B cell (primary cell): ENCODE results near the gene SLC6A18. TPM values are rescaled to one million over a fixed set of nuclear protein-coding genes. Genes with fewer than 3 reads are reported as not detected.

Source experiments
- ATAC-seq: fragments of 200-7000 bp; cut with Tn5 transposase; one replicate; pipeline ENCODE4 v1.10.0; 2021; ENCODE audit warnings: low read depth, mild to moderate bottlenecking, moderate number of reproducible peaks, moderate library complexity
- CTCF ChIA-PET: fragments of 350-600 bp; sonication (Branson Sonifier 250); formaldehyde crosslinking; loops from one replicate; lab custom pipeline; 2021; ENCODE audit warnings: antibody characterized with exemption, inconsistent platforms; lab: Charles Lee
- POLR2A ChIA-PET: fragments of 350-600 bp; sonication (Branson Sonifier 250); formaldehyde crosslinking; loops from one replicate; lab custom pipeline; 2021; ENCODE audit warnings: antibody characterized with exemption; lab: Charles Lee
- DNase-seq: peaks from one replicate; pipeline ENCODE4 v3.0.0; 2013
- H2AFZ ChIP-seq: 2 replicates; pipeline ENCODE4 v1.6.1; 2012; ENCODE audit warnings: mild to moderate bottlenecking, low read depth, low read length; ENCODE audit not compliant: insufficient read depth, poor library complexity, severe bottlenecking
- H3K27ac ChIP-seq, 2 donors: 1 replicate in 1 of 2; 2 replicates in 1 of 2; pipeline ENCODE4 v1.5.1; 2012 to 2013; ENCODE audit warnings: low read length in 2 of 2, mild to moderate bottlenecking in 2 of 2, moderate library complexity in 1 of 2
- H3K27me3 ChIP-seq, 4 experiments: fragments of 200-600 bp in 1 of 4; sonication (generic) in 1 of 4; replicated peaks in 1 of 4; 1 replicate in 2 of 4; 2 replicates in 2 of 4; pipeline versions ENCODE4 v1.6.1 to v1.7.0; 2013 to 2016; ENCODE audit warnings: low read length in 3 of 4, mild to moderate bottlenecking in 2 of 4, mixed read lengths in 1 of 4, moderate library complexity in 1 of 4; ENCODE audit not compliant: insufficient read depth in 4 of 4, control insufficient read depth in 3 of 4; ENCODE audit errors: control extremely low read depth in 1 of 4
- H3K36me3 ChIP-seq, 2 experiments: replicated peaks in 1 of 2; 1 replicate in 1 of 2; 2 replicates in 1 of 2; pipeline versions ENCODE4 v1.6.1 to v1.7.1; 2013; ENCODE audit warnings: low read length in 1 of 2; ENCODE audit not compliant: insufficient read depth in 2 of 2, control insufficient read depth in 1 of 2; ENCODE audit errors: control extremely low read depth in 1 of 2, extremely low read depth in 1 of 2
- H3K4me1 ChIP-seq, 2 donors: fragments of 200-600 bp in 1 of 2; sonication (generic) in 1 of 2; 1 replicate in 1 of 2; 2 replicates in 1 of 2; pipeline versions ENCODE4 v1.5.1 to v1.6.1; 2013 to 2017; ENCODE audit warnings: low read length in 2 of 2; ENCODE audit not compliant: control insufficient read depth in 2 of 2, insufficient read depth in 2 of 2
- H3K4me2 ChIP-seq: replicated peaks from 2 replicates; pipeline ENCODE3; 2012; ENCODE audit warnings: mild to moderate bottlenecking, low read depth, low read length; ENCODE audit not compliant: poor library complexity, severe bottlenecking
- H3K4me3 ChIP-seq, 5 experiments: fragments of 200-600 bp in 1 of 5; sonication (generic) in 1 of 5; 1 replicate in 3 of 5; 2 replicates in 2 of 5; pipeline versions ENCODE4 v1.5.1 to v1.7.0; 2011 to 2016; ENCODE audit warnings: low read length in 4 of 5, mild to moderate bottlenecking in 4 of 5, low read depth in 2 of 5, control low read depth in 1 of 5, moderate library complexity in 1 of 5; ENCODE audit not compliant: insufficient read depth in 1 of 5; ENCODE audit errors: control extremely low read depth in 1 of 5, extremely low read depth in 1 of 5
- H3K79me2 ChIP-seq: fragments of 200-600 bp; sonication (generic); one replicate; pipeline ENCODE4 v1.6.0; 2016; ENCODE audit warnings: low read length; ENCODE audit not compliant: control insufficient read depth, insufficient read depth
- H3K9ac ChIP-seq: fragments of 200-600 bp; sonication (generic); 2 replicates; pipeline ENCODE4 v1.6.1; 2017; ENCODE audit warnings: mild to moderate bottlenecking, low read length, moderate library complexity
- H3K9me3 ChIP-seq, 3 donors: one replicate each; pipeline versions ENCODE4 v1.6.1 to v1.7.1; 2013; ENCODE audit warnings: low read length in 2 of 3; ENCODE audit not compliant: control insufficient read depth in 2 of 3, insufficient read depth in 1 of 3; ENCODE audit errors: control extremely low read depth in 1 of 3
- H4K20me1 ChIP-seq: 2 replicates; pipeline ENCODE4 v1.6.0; 2012; ENCODE audit warnings: mild to moderate bottlenecking, low read length; ENCODE audit not compliant: insufficient read depth, control insufficient read depth, poor library complexity, severe bottlenecking
- H3K27ac Mint-ChIP-seq: one replicate; pipeline ENCODE4 v1.8.0; 2021; ENCODE audit warnings: mixed read lengths
- H3K27me3 Mint-ChIP-seq: one replicate; pipeline ENCODE4 v1.8.0; 2021; ENCODE audit warnings: mixed read lengths
- H3K4me1 Mint-ChIP-seq: one replicate; pipeline ENCODE4 v1.8.0; 2021; ENCODE audit warnings: mixed read lengths
- H3K4me3 Mint-ChIP-seq: one replicate; pipeline ENCODE4 v1.8.0; 2021; ENCODE audit warnings: mixed read lengths
- H3K9me3 Mint-ChIP-seq: one replicate; pipeline ENCODE4 v1.8.0; 2022; ENCODE audit warnings: mixed read lengths; ENCODE audit not compliant: insufficient read depth
- EZH2 ChIP-seq: IDR thresholded peaks from 2 replicates; pipeline ENCODE4 v1.6.1; 2012; ENCODE audit warnings: borderline replicate concordance, low read depth, mild to moderate bottlenecking, moderate library complexity, low read length; ENCODE audit not compliant: insufficient read depth, poor library complexity, severe bottlenecking
- WGBS: methylation state at CpG from one replicate; pipeline ENCODE4 v1.1.5; 2013; ENCODE audit warnings: missing lambda C conversion rate; ENCODE audit not compliant: insufficient coverage; 5-methylcytosine and 5-hydroxymethylcytosine counted together
- intact Hi-C: fragments of 100-400 bp; cut with micrococcal nuclease; formaldehyde crosslinking; loops from one replicate; pipeline ENCODE4 v1.10.0; 2022
- polyA plus RNA-seq: library from polyadenylated mRNA; depleted of rRNA; stranded (reverse); fragments of >200 nt; gene quantifications from 2 replicates; pipeline ENCODE4 v1.2.3, GENCODE V29; 2012
- total RNA-seq, 2 donors: library from RNA; stranded (reverse); fragments of 120-200 nt in 1 of 2; gene quantifications; 1 replicate in 1 of 2; 2 replicates in 1 of 2; pipeline versions ENCODE4 v1.2.3 to v1.2.4, GENCODE V29; 2013 to 2022
- TF ChIP-seq, protein P1 (sequence below): fragments of 200-600 bp; IDR thresholded peaks from one replicate; pipeline ENCODE4 v1.8.0; 2022; ENCODE audit warnings: antibody characterized with exemption, mild to moderate bottlenecking

SLC6A18 gene
- total and polyA plus RNA-seq, 2 donors (not counting 1 experiment from before 2014, with no cell fraction given) = not detected

- H3K27me3 Mint-ChIP-seq = peaks cover 8% of the 10 kb centered on the region
- no peak overlapping the region for H2AFZ ChIP-seq
- H3K27me3 ChIP-seq = no peaks in the 10 kb centered on the region
- CTCF ChIA-PET = no interaction called here
- TF ChIP-seq, protein P1, sequence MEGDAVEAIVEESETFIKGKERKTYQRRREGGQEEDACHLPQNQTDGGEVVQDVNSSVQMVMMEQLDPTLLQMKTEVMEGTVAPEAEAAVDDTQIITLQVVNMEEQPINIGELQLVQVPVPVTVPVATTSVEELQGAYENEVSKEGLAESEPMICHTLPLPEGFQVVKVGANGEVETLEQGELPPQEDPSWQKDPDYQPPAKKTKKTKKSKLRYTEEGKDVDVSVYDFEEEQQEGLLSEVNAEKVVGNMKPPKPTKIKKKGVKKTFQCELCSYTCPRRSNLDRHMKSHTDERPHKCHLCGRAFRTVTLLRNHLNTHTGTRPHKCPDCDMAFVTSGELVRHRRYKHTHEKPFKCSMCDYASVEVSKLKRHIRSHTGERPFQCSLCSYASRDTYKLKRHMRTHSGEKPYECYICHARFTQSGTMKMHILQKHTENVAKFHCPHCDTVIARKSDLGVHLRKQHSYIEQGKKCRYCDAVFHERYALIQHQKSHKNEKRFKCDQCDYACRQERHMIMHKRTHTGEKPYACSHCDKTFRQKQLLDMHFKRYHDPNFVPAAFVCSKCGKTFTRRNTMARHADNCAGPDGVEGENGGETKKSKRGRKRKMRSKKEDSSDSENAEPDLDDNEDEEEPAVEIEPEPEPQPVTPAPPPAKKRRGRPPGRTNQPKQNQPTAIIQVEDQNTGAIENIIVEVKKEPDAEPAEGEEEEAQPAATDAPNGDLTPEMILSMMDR = no peak
- TF ChIP-seq EZH2 = no peak
- no peak overlapping the region for H3K4me3 ChIP-seq
- no peak for ATAC-seq
- no peaks in the 10 kb centered on the region for H3K4me1 Mint-ChIP-seq
- 97% methylated on average over 38 of the region's 38 CpGs for WGBS
- no peak for DNase-seq
- no peaks in the 10 kb centered on the region for H3K79me2 ChIP-seq
- H3K9me3 Mint-ChIP-seq = no peaks in the 10 kb centered on the region
- no peak overlapping the region for H3K27ac ChIP-seq
- peaks cover 0 to 25% (median 0%) of the 10 kb centered on the region in 3 donors for H3K9me3 ChIP-seq
- H3K4me2 ChIP-seq = no peak overlapping the region
- H3K4me3 Mint-ChIP-seq = no peak overlapping the region
- no peaks in the 10 kb centered on the region for H4K20me1 ChIP-seq
- H3K9ac ChIP-seq = no peak overlapping the region
- H3K36me3 ChIP-seq = no peaks in the 10 kb centered on the region
- H3K27ac Mint-ChIP-seq = no peak overlapping the region
- POLR2A ChIA-PET = no interaction called here
- intact Hi-C loops = no loop called here
- H3K4me1 ChIP-seq = no peaks in the 10 kb centered on the region
These were observed 8.8 kb upstream of the SLC6A18 start for GRCh38 chr5:1216211-1216917.

- Mint-ChIP-seq H3K4me1 (no peaks in the 10 kb centered on the region), H3K9me3 (no peaks in the 10 kb centered on the region), H3K27me3 (peaks cover 8% of the 10 kb centered on the region), H3K4me3 (no peak overlapping the region), H3K27ac (no peak overlapping the region)
- no peaks in the 10 kb centered on the region for H3K27me3 ChIP-seq
- H3K4me3 ChIP-seq = no peak overlapping the region
- no peak overlapping the region for H3K27ac ChIP-seq
- CTCF ChIA-PET = no interaction called here
- H3K4me1 ChIP-seq = no peaks in the 10 kb centered on the region
- intact Hi-C loops = no loop called here
- no peak overlapping the region for H2AFZ ChIP-seq
- DNase-seq = no peak
- no peak overlapping the region for H3K9ac ChIP-seq
- H4K20me1 ChIP-seq = no peaks in the 10 kb centered on the region
- no peaks in the 10 kb centered on the region for H3K36me3 ChIP-seq
- H3K9me3 ChIP-seq = peaks cover 0 to 20% (median 0%) of the 10 kb centered on the region in 3 donors
- H3K79me2 ChIP-seq = no peaks in the 10 kb centered on the region
- TF ChIP-seq EZH2 = no peak
- TF ChIP-seq, protein P1 = no peak
- 93% methylated on average over 18 of the region's 18 CpGs for WGBS
- POLR2A ChIA-PET = no interaction called here
- no peak for ATAC-seq
- no peak overlapping the region for H3K4me2 ChIP-seq
These were observed 8.3 kb upstream of the SLC6A18 start for GRCh38 chr5:1216918-1217295.
